Endothelial cell (in vitro differentiated cells): ENCODE data around the gene FANCC. TPM values are rescaled to one million over a fixed set of nuclear protein-coding genes. Genes with fewer than 3 reads are reported as not detected.
"Not testable (repeated sequence)": the region's sequence is repeated elsewhere in the genome, so short reads cannot be mapped to it uniquely, and the experiment has no call there.

Source experiments
- DNase-seq: peaks from one replicate; pipeline ENCODE4 v3.0.0; 2021; ENCODE audit warnings: low spot score
- H3K27ac Mint-ChIP-seq: one replicate; pipeline ENCODE4 v1.8.0; 2021; ENCODE audit warnings: mixed read lengths, inconsistent platforms; ENCODE audit not compliant: unreplicated experiment
- H3K27me3 Mint-ChIP-seq: one replicate; pipeline ENCODE4 v1.8.0; 2021; ENCODE audit warnings: mild to moderate bottlenecking, moderate library complexity, mixed read lengths, inconsistent platforms; ENCODE audit not compliant: unreplicated experiment
- H3K36me3 Mint-ChIP-seq: one replicate; pipeline ENCODE4 v1.8.0; 2021; ENCODE audit warnings: mild to moderate bottlenecking, low read depth, mixed read lengths, inconsistent platforms; ENCODE audit not compliant: unreplicated experiment
- H3K4me1 Mint-ChIP-seq: one replicate; pipeline ENCODE4 v1.8.0; 2021; ENCODE audit warnings: mild to moderate bottlenecking, mixed read lengths, inconsistent platforms; ENCODE audit not compliant: unreplicated experiment
- H3K4me3 Mint-ChIP-seq: one replicate; pipeline ENCODE4 v1.8.0; 2021; ENCODE audit warnings: mild to moderate bottlenecking, mixed read lengths, inconsistent platforms; ENCODE audit not compliant: unreplicated experiment
- H3K9me3 Mint-ChIP-seq: one replicate; pipeline ENCODE4 v1.8.0; 2021; ENCODE audit warnings: mixed read lengths, inconsistent platforms; ENCODE audit not compliant: unreplicated experiment
- total RNA-seq: library from RNA; stranded (reverse); fragmentation: NEBNext Ultra II Directional; extraction: Animal tissue kit (Norgen Biotek cat#: 25700); gene quantifications from one replicate; pipeline ENCODE4 v1.2.1, GENCODE V29; 2021; ENCODE audit not compliant: unreplicated experiment
- TF ChIP-seq, protein P1 (sequence below): fragments of 200-600 bp; sonication (generic); IDR thresholded peaks from one replicate; pipeline ENCODE4 v1.5.0; 2021; ENCODE audit warnings: antibody characterized with exemption; ENCODE audit not compliant: unreplicated experiment

The FANCC gene
- total RNA-seq, 1 donor from 2014 or later: 16.7 TPM

DNA sequence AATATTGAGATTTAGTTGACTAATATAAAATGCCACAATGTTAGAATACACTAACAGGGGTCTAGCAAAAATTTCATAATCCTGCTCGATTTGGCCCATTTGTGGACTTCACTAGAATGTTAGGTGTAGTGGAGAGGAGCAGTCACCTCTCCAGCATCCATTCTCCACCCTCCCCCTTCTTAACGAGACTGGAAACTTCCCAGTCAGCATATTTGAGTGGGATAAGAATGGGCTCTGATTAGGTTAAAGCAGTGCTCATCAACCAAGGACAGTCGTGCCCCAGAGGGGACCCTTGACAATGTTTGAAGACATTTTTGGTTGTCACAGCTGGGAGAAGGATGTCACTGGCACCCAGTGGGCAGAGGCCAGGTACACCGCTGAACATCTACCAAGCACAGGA lies 46.7 kb downstream of the FANCC start:
- Mint-ChIP-seq H3K27me3 (peaks cover 1% of the 10 kb centered on the region), H3K36me3 (peaks cover 3% of the 10 kb centered on the region), H3K4me1 (peaks cover 2% of the 10 kb centered on the region), H3K4me3 (no peak overlapping the region), H3K9me3 (no peaks in the 10 kb centered on the region), H3K27ac (no peak overlapping the region)
- no peak for DNase-seq
- TF ChIP-seq, protein P1, sequence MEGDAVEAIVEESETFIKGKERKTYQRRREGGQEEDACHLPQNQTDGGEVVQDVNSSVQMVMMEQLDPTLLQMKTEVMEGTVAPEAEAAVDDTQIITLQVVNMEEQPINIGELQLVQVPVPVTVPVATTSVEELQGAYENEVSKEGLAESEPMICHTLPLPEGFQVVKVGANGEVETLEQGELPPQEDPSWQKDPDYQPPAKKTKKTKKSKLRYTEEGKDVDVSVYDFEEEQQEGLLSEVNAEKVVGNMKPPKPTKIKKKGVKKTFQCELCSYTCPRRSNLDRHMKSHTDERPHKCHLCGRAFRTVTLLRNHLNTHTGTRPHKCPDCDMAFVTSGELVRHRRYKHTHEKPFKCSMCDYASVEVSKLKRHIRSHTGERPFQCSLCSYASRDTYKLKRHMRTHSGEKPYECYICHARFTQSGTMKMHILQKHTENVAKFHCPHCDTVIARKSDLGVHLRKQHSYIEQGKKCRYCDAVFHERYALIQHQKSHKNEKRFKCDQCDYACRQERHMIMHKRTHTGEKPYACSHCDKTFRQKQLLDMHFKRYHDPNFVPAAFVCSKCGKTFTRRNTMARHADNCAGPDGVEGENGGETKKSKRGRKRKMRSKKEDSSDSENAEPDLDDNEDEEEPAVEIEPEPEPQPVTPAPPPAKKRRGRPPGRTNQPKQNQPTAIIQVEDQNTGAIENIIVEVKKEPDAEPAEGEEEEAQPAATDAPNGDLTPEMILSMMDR: no peak

- not testable (repeated sequence) for H3K4me1 Mint-ChIP-seq, H3K27me3 Mint-ChIP-seq, H3K27ac Mint-ChIP-seq, H3K36me3 Mint-ChIP-seq, H3K9me3 Mint-ChIP-seq, H3K4me3 Mint-ChIP-seq, DNase-seq
These were observed 47.4 kb downstream of the FANCC start for GRCh38 chr9:95269803-95270773.

DNA sequence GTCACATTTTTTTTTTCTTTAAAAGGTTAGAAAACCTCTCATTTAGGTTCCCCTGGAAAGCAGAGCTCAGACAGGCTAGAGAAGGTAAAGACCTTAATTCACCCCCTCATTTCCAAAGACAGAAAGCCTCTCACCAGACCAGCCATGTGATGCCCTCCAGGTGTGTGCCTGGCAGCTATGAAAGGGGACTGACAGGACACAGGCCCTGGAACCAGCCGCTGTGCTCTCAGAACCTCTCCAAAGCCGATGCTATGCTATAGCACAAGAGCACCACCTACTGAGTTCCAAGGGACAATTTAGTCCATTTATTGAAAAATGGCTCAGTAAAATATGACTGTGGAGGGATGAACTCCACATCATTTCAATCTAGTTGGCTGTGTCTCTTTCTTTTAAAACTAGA lies 48.8 kb downstream of the FANCC start:
- TF ChIP-seq, protein P1: no peak
- H3K4me1 Mint-ChIP-seq: peaks cover 16% of the 10 kb centered on the region
- H3K27me3 Mint-ChIP-seq: peaks cover 1% of the 10 kb centered on the region
- H3K27ac Mint-ChIP-seq: no peak overlapping the region
- peaks cover 3% of the 10 kb centered on the region for H3K36me3 Mint-ChIP-seq
- H3K4me3 Mint-ChIP-seq: no peak overlapping the region
- DNase-seq: no peak
- no peaks in the 10 kb centered on the region for H3K9me3 Mint-ChIP-seq

- no peak for DNase-seq
- peaks cover 23% of the 10 kb centered on the region for H3K4me1 Mint-ChIP-seq
- TF ChIP-seq, protein P1: no peak
- H3K36me3 Mint-ChIP-seq: peaks cover 3% of the 10 kb centered on the region
- no peak overlapping the region for H3K4me3 Mint-ChIP-seq
- H3K27me3 Mint-ChIP-seq: no peaks in the 10 kb centered on the region
- H3K9me3 Mint-ChIP-seq: no peaks in the 10 kb centered on the region
- H3K27ac Mint-ChIP-seq: no peak overlapping the region
These were observed 50.9 kb downstream of the FANCC start for GRCh38 chr9:95266649-95267048.

DNA sequence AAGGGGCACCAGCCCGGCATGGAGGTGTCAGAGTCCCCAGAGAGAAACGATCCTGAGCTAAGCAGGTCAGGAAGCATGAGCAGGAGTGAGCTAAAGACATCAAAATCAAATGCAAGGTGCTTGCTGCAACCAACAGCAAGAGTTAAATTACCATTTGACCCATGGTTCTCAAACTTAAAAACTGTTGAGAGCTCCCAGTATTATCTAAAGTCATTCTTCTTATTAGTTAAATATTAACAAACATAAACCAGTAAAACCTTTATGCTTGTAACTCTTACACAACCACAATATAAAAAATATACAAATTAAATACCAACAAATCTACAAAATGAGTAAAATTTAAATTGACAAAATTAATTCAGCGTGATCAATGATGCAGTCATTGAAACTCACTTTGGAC lies 51.5 kb downstream of the FANCC start:
- Mint-ChIP-seq H3K27me3 (no peaks in the 10 kb centered on the region), H3K27ac (no peak overlapping the region), H3K36me3 (no peaks in the 10 kb centered on the region), H3K4me3 (no peak overlapping the region), H3K9me3 (no peaks in the 10 kb centered on the region), H3K4me1 (peaks cover 27% of the 10 kb centered on the region)
- TF ChIP-seq, protein P1: no peak
- no peak for DNase-seq
